22Rv1 (cell line): ENCODE data around the gene ZCCHC3.
"Not testable (repeated sequence)": the region's sequence is repeated elsewhere in the genome, so short reads cannot be mapped to it uniquely, and the experiment has no call there.

Experiments
- H3K27ac ChIP-seq: fragments of 450-650 bp; 2 replicates; pipeline ENCODE4 v1.5.1; 2017
- ZFX ChIP-seq: fragments of 450-650 bp; IDR thresholded peaks from 2 replicates; pipeline ENCODE4 v1.6.1; 2017; ENCODE audit warnings: antibody characterized with exemption, borderline replicate concordance
- TF ChIP-seq, protein P1 (sequence below): fragments of 450-650 bp; IDR thresholded peaks from 2 replicates; pipeline ENCODE4 v1.5.1; 2017; ENCODE audit warnings: mild to moderate bottlenecking

The ZCCHC3 gene

GRCh38 chr20:327186-328026 is 30.0 kb downstream of the ZCCHC3 start:
- TF ChIP-seq, protein P1, sequence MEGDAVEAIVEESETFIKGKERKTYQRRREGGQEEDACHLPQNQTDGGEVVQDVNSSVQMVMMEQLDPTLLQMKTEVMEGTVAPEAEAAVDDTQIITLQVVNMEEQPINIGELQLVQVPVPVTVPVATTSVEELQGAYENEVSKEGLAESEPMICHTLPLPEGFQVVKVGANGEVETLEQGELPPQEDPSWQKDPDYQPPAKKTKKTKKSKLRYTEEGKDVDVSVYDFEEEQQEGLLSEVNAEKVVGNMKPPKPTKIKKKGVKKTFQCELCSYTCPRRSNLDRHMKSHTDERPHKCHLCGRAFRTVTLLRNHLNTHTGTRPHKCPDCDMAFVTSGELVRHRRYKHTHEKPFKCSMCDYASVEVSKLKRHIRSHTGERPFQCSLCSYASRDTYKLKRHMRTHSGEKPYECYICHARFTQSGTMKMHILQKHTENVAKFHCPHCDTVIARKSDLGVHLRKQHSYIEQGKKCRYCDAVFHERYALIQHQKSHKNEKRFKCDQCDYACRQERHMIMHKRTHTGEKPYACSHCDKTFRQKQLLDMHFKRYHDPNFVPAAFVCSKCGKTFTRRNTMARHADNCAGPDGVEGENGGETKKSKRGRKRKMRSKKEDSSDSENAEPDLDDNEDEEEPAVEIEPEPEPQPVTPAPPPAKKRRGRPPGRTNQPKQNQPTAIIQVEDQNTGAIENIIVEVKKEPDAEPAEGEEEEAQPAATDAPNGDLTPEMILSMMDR = no peak
- TF ChIP-seq ZFX = no peak
- H3K27ac ChIP-seq = peak overlapping the region; percentile 88; the same call in 1 of the 2 replicates

DNA sequence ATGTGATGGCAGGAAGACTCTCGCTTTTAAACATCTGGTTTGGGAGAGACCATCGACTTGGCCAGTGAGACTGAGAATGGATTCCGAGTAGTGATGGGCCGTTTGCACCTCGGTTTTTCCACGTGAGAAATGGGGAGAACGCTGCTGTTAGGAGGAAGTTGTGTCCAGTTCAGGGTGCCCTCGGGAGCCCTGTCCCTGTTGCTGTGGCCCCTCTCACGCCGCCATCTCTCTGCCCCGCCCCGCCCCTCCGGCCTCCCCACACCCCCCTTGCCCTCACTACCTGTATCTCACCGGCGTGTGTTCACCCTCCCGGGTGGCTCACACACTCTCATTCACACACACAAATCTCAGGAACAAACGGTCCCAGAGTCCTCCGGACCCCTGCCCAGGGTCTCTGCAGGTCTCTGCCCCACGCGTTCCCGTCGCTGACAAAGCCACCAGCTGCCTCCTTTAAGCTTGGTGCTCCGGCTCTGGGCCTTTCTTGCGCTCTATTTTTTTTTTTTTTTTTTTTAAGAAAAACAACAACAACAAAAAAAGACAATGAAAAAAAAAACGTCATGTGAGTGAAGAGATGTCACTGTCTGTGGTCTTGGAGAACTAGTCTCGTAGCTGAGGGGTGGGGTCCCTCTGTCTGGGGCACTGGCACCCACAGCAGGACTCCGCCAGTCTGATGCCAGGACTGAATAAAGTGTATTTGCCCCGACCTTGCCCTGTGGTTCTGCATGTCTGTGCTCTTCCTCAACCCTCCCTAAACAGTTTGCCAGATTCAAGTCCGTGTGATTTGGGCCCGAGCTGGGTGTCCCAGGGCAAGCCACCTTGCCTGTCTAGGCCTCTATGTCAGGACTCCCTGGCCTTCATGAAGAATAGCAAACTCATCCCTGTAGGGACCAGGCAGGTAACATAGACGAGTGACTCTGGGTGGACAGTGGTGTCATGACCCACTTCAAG is 30.9 kb downstream of the ZCCHC3 start:
- peak overlapping the region; percentile 39 for H3K27ac ChIP-seq
- no peak for TF ChIP-seq ZFX
- TF ChIP-seq, protein P1 = no peak

- TF ChIP-seq ZFX = no peak
- TF ChIP-seq, protein P1 = no peak
- peak overlapping the region; percentile 39 for H3K27ac ChIP-seq
These were observed 31.8 kb downstream of the ZCCHC3 start for GRCh38 chr20:328975-329695.

DNA sequence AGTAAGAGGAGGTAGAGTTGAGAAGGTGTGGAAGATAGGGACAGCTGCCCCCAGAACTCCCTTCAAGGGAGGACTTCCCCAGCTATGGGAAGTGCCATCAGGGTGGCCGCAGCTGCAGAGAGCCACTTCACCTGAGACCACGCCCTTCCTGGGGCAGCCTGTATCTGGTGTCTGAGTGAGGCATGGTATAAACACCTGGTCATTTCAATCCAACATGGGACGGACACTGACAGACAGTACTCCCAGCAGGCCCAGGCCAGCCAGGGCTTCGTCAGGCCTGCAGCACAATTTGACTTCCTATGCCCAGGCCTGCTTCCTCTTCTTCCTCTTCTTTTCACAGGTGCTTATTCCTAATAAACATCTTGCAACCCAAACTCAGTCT is 32.5 kb downstream of the ZCCHC3 start:
- peak overlapping the region; percentile 39 for H3K27ac ChIP-seq
- TF ChIP-seq ZFX = no peak
- TF ChIP-seq, protein P1 = no peak

DNA sequence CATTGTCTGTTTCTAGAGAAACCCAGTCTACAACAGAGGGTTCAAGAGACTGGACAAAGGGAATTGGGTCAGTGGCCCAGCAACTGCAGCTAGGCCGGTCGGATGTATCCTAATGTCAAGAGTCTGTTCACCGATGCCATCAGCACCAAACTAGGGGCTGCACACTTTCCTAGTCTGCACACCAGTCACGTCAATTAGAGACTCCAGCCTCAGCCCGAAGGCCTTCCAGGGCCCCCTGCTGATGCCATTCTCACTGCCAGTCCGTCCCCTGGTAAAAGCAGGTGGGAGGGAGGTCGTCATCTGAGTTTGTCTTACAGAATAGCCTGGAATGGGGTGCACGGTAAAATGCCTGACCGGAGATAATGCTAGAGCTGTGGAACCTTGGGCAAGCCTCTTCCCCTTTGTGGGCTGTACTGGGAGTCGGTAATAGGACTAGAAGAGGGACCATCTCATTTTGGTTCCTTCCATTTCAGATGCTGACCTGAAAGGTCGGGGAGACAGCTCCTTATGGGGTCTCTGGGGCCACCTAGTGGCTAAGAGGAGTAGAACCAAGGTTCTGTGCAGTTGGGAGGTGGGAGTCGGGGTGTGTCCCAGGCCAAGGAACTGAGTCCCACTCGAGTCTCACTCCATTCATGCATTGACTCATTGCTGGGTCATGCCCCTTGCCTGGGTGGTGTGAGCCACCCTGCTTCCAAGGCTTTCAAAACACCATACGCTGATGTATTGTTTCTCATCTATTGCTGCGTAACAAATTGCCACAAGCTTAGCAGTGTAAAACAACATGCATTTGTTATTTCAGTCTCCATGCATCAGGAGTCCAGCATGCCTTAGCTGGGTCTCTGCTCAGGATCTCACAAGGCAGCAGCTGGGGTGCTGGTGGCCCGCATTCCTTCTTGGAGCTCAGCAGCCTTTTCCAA is 33.1 kb downstream of the ZCCHC3 start:
- H3K27ac ChIP-seq = peak overlapping the region; percentile 39; the same call in 1 of the 2 replicates
- TF ChIP-seq ZFX = no peak
- TF ChIP-seq, protein P1 = peak; percentile 85

- no peak overlapping the region for H3K27ac ChIP-seq
- TF ChIP-seq, protein P1 = no peak
- no peak for TF ChIP-seq ZFX
These were observed 37.2 kb downstream of the ZCCHC3 start for GRCh38 chr20:334578-334977.

DNA sequence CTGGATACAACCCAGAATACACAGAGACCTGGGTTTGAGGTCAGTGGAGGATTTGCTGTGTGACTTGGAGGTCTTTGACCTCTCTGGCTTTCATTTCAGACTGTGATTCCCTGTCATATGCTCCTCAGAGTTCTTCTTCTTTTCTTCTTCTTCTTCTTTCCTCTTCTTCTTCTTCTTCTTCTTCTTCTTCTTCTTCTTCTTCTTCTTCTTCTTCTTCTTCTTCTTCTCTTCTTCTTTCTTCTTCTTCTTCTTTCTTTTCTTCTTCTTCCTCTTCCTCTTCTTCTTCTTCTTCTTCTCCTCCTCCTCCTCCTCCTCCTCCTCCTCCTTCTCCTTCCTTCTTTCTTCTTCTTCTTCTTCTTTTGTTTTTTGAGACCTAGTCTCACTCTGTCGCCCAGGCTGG is 38.7 kb downstream of the ZCCHC3 start:
- H3K27ac ChIP-seq = not testable (repeated sequence)
